Endothelial cell of umbilical vein (primary cell): ENCODE data around the gene CNKSR3.

Source experiments
- CTCF ChIP-seq, 2 donors: IDR thresholded peaks; 1 replicate in 1 of 2; 2 replicates in 1 of 2; pipeline ENCODE4 v1.5.1; 2011; ENCODE audit warnings: low read length in 2 of 2, mild to moderate bottlenecking in 2 of 2, moderate library complexity in 2 of 2, control low read depth in 1 of 2, inconsistent platforms in 1 of 2, low read depth in 1 of 2; ENCODE audit not compliant: insufficient read depth in 1 of 2; ENCODE audit errors: extremely low read depth in 1 of 2
- EZH2 ChIP-seq: IDR thresholded peaks from 2 replicates; pipeline ENCODE4 v1.6.1; 2012; ENCODE audit warnings: borderline replicate concordance, low read depth, mild to moderate bottlenecking, moderate library complexity, low read length, inconsistent platforms; ENCODE audit not compliant: severe bottlenecking
- JUN ChIP-seq: IDR thresholded peaks from 2 replicates; pipeline ENCODE4 v1.6.1; 2011; ENCODE audit warnings: borderline replicate concordance, low read depth; ENCODE audit not compliant: insufficient read length, insufficient read depth
- POLR2A ChIP-seq: IDR thresholded peaks from 2 replicates; pipeline ENCODE4 v1.6.1; 2012; ENCODE audit warnings: low read depth, mild to moderate bottlenecking, control low read depth, low read length
- POLR2AphosphoS5 ChIP-seq: IDR thresholded peaks from 2 replicates; pipeline ENCODE4 v1.6.1; 2012; ENCODE audit warnings: low read depth, mild to moderate bottlenecking, control low read depth, low read length, moderate library complexity; ENCODE audit not compliant: insufficient read depth
- TF ChIP-seq, protein P1 (sequence below): IDR thresholded peaks from 2 replicates; pipeline ENCODE4 v1.6.1; 2011; ENCODE audit not compliant: insufficient read depth, insufficient read length

DNA sequence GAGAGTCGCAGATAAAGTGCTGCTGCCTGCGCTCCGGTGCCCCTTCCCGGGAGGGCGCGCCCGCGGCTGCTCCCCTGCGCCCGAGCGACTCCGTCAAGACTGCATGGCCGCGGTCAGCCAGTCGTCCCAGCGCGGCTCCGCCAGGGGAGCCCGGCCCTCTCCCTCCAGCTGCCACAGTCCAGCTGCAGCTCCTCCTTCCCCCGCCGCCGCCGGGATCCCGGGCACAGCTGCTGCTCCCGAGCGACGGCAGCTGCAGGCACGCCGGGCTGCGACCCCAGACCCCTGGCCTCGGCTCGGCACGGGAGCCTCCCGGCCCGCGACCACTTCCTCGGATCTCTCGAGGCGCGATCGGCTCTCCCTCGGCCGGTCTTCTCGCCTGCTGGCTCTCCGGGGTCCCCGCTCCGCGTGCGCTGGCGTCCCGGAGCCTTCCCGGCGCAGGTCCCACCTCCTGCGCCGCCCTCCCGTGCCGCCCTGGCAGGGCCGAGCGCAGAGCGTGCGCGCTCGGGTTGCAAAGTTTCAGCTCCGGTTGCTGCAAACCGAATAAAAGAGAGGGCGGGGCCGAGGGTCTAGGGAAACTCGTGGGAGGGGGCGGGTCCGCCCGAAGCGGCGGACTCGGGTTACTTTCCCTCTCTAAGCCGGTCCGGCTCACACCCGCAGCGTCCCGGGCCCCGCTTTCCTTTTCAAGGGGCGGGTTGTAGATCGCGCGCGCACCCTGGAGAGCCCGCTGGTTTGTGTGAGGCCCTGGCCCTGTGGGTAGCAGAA lies at the start of gene CNKSR3:
- TF ChIP-seq CTCF (IDR thresholded peaks at IDR 0.05; ENCODE audit: extremely low read depth in 1 of 2, insufficient read depth in 1 of 2, low read depth in 1 of 2, low read length in 2 of 2) (peak in 1 of 2 donors; percentile 35), POLR2AphosphoS5 (peak; percentile 46), POLR2A (no peak), EZH2 (no peak), JUN (no peak)
- TF ChIP-seq, protein P1, sequence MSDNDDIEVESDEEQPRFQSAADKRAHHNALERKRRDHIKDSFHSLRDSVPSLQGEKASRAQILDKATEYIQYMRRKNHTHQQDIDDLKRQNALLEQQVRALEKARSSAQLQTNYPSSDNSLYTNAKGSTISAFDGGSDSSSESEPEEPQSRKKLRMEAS: peak; percentile 65
